Hepatocyte (in vitro differentiated cells): ENCODE measurements around the gene SYNPO2. TPM values are rescaled to one million over a fixed set of nuclear protein-coding genes. Genes with fewer than 3 reads are reported as not detected.
"Not testable (repeated sequence)": the region's sequence is repeated elsewhere in the genome, so short reads cannot be mapped to it uniquely, and the experiment has no call there.

Experiments used
- DNase-seq: peaks from one replicate; pipeline ENCODE4 v3.0.0-alpha.2; 2016; ENCODE audit warnings: low spot score
- H2AFZ ChIP-seq: fragments of 200-600 bp; sonication (generic); 2 replicates; pipeline ENCODE4 v1.6.0; 2016; ENCODE audit warnings: antibody characterized with exemption, mild to moderate bottlenecking
- H3K27ac ChIP-seq: fragments of 200-600 bp; sonication (generic); 2 replicates; pipeline ENCODE4 v1.5.1; 2016; ENCODE audit warnings: mild to moderate bottlenecking
- H3K27me3 ChIP-seq: fragments of 200-600 bp; sonication (generic); 2 replicates; pipeline ENCODE4 v1.6.1; 2016
- H3K36me3 ChIP-seq: fragments of 200-600 bp; sonication (generic); replicated peaks from 2 replicates; pipeline ENCODE4 v1.5.1; 2016; ENCODE audit warnings: low read depth; ENCODE audit not compliant: insufficient read depth
- H3K4me1 ChIP-seq: fragments of 200-600 bp; sonication (generic); 2 replicates; pipeline ENCODE4 v1.5.1; 2016; ENCODE audit warnings: mild to moderate bottlenecking, moderate library complexity; ENCODE audit not compliant: insufficient read depth
- H3K4me2 ChIP-seq: fragments of 200-600 bp; sonication (generic); 2 replicates; pipeline ENCODE4 v1.6.0; 2016
- H3K4me3 ChIP-seq: fragments of 200-600 bp; sonication (generic); 2 replicates; pipeline ENCODE4 v1.5.1; 2016; ENCODE audit warnings: mild to moderate bottlenecking
- H3K79me2 ChIP-seq: fragments of 200-600 bp; sonication (generic); 2 replicates; pipeline ENCODE4 v1.6.0; 2017; ENCODE audit warnings: mild to moderate bottlenecking
- H3K9me2 ChIP-seq: fragments of 200-600 bp; sonication (generic); replicated peaks from 2 replicates; pipeline ENCODE4 v1.6.0; 2017; ENCODE audit warnings: mild to moderate bottlenecking; ENCODE audit not compliant: insufficient read depth
- H3K9me3 ChIP-seq: fragments of 200-600 bp; sonication (generic); 2 replicates; pipeline ENCODE4 v1.5.1; 2016; ENCODE audit warnings: low read depth, mild to moderate bottlenecking
- H4K20me1 ChIP-seq: fragments of 200-600 bp; sonication (generic); 2 replicates; pipeline ENCODE4 v1.6.0; 2016; ENCODE audit warnings: mild to moderate bottlenecking; ENCODE audit not compliant: insufficient read depth, poor library complexity, severe bottlenecking
- EZH2 ChIP-seq: fragments of 200-600 bp; sonication (generic); IDR thresholded peaks from 2 replicates; pipeline ENCODE4 v1.6.1; 2016; ENCODE audit warnings: antibody characterized with exemption, mild to moderate bottlenecking, borderline replicate concordance
- EZH2phosphoT487 ChIP-seq: fragments of 200-600 bp; sonication (generic); IDR thresholded peaks from one replicate; pipeline ENCODE4 v1.6.1; 2018; ENCODE audit warnings: antibody characterized with exemption, mild to moderate bottlenecking, low read depth, moderate library complexity; ENCODE audit not compliant: unreplicated experiment, severe bottlenecking
- WGBS: methylation state at CpG from one replicate; pipeline ENCODE4 v1.1.6; 2016; ENCODE audit warnings: low lambda C conversion rate; ENCODE audit errors: missing lambda C conversion rate; 5-methylcytosine and 5-hydroxymethylcytosine counted together
- polyA plus RNA-seq: library from polyadenylated mRNA; unstranded; fragments of >200 nt; fragmentation: Nextera tagmentation; extraction: Ambion mirVana; gene quantifications from 2 replicates; pipeline ENCODE4 v1.2.1, GENCODE V29; 2016
- total RNA-seq: library from RNA; depleted of rRNA; stranded (reverse); fragments of >200 nt; gene quantifications from 2 replicates; pipeline ENCODE4 v1.2.3, GENCODE V29; 2014
- TF ChIP-seq, protein P1 (sequence below): fragments of 200-600 bp; sonication (generic); IDR thresholded peaks from 2 replicates; pipeline ENCODE4 v1.5.1; 2016; ENCODE audit warnings: antibody characterized with exemption, mild to moderate bottlenecking; ENCODE audit not compliant: poor library complexity

Gene SYNPO2
- total and polyA plus RNA-seq, 2 experiments from 2014 or later = 3.5 to 12.6 TPM

DNA sequence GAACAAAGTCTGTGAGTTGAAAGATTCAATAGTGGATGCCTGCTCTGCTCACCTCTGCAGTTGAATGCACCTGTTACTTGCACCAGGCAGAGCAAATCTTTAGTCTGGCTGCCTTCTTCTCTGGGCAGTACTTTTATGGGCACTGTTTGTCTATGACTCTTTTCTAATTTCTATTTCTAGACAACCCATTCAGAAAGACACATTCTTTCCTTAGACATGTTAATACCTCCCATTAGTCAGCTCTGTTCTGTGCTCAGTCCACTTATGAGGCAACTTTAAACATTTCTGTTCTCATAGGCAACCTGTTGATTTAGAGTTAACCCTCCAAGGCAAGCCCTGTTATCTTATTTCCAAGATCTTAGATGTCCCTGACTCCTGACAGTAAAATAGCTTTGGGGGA, 108.9 kb downstream of the SYNPO2 start:
- H3K4me3 ChIP-seq = no peak overlapping the region
- no peaks in the 10 kb centered on the region for H3K9me2 ChIP-seq
- H2AFZ ChIP-seq = no peak overlapping the region
- no peaks in the 10 kb centered on the region for H3K9me3 ChIP-seq
- H3K4me1 ChIP-seq = peaks cover 11% of the 10 kb centered on the region
- H4K20me1 ChIP-seq = no peaks in the 10 kb centered on the region
- no peak overlapping the region for H3K4me2 ChIP-seq
- H3K79me2 ChIP-seq = no peaks in the 10 kb centered on the region
- H3K27me3 ChIP-seq = no peaks in the 10 kb centered on the region
- TF ChIP-seq EZH2 (no peak), EZH2phosphoT487 (no peak)
- TF ChIP-seq, protein P1, sequence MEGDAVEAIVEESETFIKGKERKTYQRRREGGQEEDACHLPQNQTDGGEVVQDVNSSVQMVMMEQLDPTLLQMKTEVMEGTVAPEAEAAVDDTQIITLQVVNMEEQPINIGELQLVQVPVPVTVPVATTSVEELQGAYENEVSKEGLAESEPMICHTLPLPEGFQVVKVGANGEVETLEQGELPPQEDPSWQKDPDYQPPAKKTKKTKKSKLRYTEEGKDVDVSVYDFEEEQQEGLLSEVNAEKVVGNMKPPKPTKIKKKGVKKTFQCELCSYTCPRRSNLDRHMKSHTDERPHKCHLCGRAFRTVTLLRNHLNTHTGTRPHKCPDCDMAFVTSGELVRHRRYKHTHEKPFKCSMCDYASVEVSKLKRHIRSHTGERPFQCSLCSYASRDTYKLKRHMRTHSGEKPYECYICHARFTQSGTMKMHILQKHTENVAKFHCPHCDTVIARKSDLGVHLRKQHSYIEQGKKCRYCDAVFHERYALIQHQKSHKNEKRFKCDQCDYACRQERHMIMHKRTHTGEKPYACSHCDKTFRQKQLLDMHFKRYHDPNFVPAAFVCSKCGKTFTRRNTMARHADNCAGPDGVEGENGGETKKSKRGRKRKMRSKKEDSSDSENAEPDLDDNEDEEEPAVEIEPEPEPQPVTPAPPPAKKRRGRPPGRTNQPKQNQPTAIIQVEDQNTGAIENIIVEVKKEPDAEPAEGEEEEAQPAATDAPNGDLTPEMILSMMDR = no peak
- peak; percentile 19 for DNase-seq
- H3K36me3 ChIP-seq = no peaks in the 10 kb centered on the region
- no peak overlapping the region for H3K27ac ChIP-seq

DNA sequence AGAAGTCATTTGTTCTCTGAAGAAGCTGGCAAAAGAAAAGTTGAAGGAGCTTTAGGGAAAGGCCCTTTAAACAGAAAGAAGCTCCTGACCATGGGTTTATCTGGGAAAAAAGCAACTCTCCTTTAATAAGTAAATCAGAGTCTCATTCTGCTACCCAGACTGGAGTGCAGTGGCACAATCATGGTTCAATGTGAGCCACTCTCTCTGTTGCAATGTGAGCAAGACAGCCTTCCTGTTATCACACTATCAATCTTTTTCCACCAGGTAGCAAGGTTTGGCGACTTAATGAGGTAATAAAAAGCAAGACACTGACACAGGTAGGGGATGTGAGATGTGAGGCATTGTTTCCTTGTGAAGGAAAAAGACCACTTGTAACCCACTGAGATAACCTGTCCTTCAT, 111.3 kb downstream of the SYNPO2 start:
- no peaks in the 10 kb centered on the region for H3K9me3 ChIP-seq

DNA sequence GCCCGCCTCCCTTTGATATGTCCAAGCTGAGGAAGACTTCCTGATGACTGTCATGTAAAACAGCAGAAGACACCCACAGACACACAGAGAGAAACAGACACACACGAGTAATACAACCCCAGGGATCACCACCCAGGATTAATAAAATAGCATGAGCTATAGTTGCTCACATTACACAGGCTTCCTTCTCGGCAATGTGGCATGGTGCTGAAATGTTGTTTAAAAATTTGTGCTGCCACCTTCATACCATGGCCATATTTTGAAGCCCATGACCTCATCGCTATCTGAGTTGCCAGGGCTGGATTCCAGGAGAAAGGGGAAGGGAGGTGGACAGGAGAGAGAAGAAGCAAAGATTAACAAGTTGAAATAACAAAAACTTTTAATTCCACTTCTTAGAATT, 111.7 kb downstream of the SYNPO2 start:
- 81% methylated on average over 4 of the region's 4 CpGs for WGBS
- no peaks in the 10 kb centered on the region for H3K27me3 ChIP-seq
- H3K79me2 ChIP-seq = no peaks in the 10 kb centered on the region
- no peak overlapping the region for H3K4me3 ChIP-seq
- TF ChIP-seq EZH2 (no peak), EZH2phosphoT487 (no peak)
- TF ChIP-seq, protein P1 = no peak
- no peaks in the 10 kb centered on the region for H3K9me2 ChIP-seq
- no peaks in the 10 kb centered on the region for H3K9me3 ChIP-seq
- H3K27ac ChIP-seq = no peak overlapping the region
- no peaks in the 10 kb centered on the region for H3K36me3 ChIP-seq
- H3K4me1 ChIP-seq = peaks cover 11% of the 10 kb centered on the region
- H2AFZ ChIP-seq = no peak overlapping the region
- no peaks in the 10 kb centered on the region for H4K20me1 ChIP-seq
- no peak overlapping the region for H3K4me2 ChIP-seq
- DNase-seq = no peak

More for the DNA sequence above, 111.3 kb downstream of the SYNPO2 start:
- no peak for DNase-seq
- Histone ChIP-seq H3K79me2 (no peaks in the 10 kb centered on the region), H3K4me3 (no peak overlapping the region), H3K4me1 (peaks cover 11% of the 10 kb centered on the region), H2AFZ (no peak overlapping the region), H3K4me2 (no peak overlapping the region), H4K20me1 (no peaks in the 10 kb centered on the region), H3K27me3 (no peaks in the 10 kb centered on the region), H3K36me3 (no peaks in the 10 kb centered on the region), H3K9me2 (no peaks in the 10 kb centered on the region), H3K27ac (no peak overlapping the region)
- TF ChIP-seq, protein P1 = no peak
- TF ChIP-seq EZH2phosphoT487 (no peak), EZH2 (no peak)
- 56% methylated on average over 1 of the region's 1 CpG for WGBS

DNA sequence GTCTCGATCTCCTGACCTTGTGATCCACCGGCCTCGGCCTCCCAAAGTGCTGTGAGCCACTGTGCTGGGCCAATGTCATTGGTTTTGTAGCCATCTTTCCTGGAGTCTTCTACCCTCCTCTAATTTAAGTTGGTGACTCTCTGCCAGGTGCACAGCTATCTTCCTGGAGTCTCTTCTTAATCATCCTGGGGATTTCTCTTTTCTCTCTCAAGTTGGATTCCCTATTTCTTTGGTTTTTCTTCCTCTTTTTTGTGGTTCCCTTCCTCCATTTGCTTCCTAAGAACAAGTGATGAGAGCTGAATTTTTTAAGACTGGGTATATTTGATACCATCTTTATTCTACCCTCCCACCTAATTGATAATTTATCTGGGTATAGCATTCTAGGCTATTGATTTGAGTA, 113.8 kb downstream of the SYNPO2 start:
- H3K27me3 ChIP-seq = no peaks in the 10 kb centered on the region
- TF ChIP-seq EZH2 = no peak
- no peak for TF ChIP-seq EZH2phosphoT487
- TF ChIP-seq, protein P1 = no peak
- no peak overlapping the region for H3K4me3 ChIP-seq
- no peaks in the 10 kb centered on the region for H3K79me2 ChIP-seq
- no peaks in the 10 kb centered on the region for H3K9me3 ChIP-seq
- H3K4me2 ChIP-seq = no peak overlapping the region
- H3K36me3 ChIP-seq = no peaks in the 10 kb centered on the region
- H2AFZ ChIP-seq = no peak overlapping the region
- no peaks in the 10 kb centered on the region for H3K9me2 ChIP-seq
- no peaks in the 10 kb centered on the region for H4K20me1 ChIP-seq
- H3K4me1 ChIP-seq = peaks cover 7% of the 10 kb centered on the region
- no peak overlapping the region for H3K27ac ChIP-seq
- DNase-seq = no peak
- 79% methylated on average over 3 of the region's 3 CpGs for WGBS

DNA sequence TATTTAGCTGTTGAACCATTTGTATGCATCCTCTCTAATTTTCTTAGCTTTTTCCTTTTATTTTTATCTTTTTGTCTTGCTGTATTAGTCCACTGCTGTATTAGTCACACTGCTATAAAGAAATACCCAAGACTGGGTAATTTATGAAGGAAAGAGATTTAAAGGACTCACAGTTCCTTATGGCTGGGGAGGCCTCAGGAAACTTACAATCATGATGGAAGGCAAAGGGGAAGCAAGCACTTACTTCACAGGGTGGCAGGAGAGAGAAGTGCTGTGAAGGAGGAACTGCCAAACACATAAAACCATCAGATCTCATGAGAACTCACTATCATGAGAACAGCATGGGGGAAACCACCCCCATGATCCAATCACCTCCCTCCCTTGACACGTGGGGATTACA, 114.3 kb downstream of the SYNPO2 start:
- H3K79me2 ChIP-seq, H3K4me1 ChIP-seq, H3K36me3 ChIP-seq, H3K4me2 ChIP-seq, H3K4me3 ChIP-seq, H2AFZ ChIP-seq, H3K9me3 ChIP-seq, H3K9me2 ChIP-seq, H3K27ac ChIP-seq, H3K27me3 ChIP-seq, H4K20me1 ChIP-seq, DNase-seq: not testable (repeated sequence)
- 11% methylated on average over 1 of the region's 1 CpG for WGBS
